Activated B cell treated with CpG ODN at 0.5 μM for 24 hours (primary cell): ENCODE data around the gene TMEM196. TPM values are rescaled to one million over a fixed set of nuclear protein-coding genes. Genes with fewer than 3 reads are reported as not detected.

Source experiments
- ATAC-seq: fragments of 200-7000 bp; cut with Tn5 transposase; one replicate; pipeline ENCODE4 v1.10.0; 2021; ENCODE audit warnings: low read depth, mild to moderate bottlenecking, moderate library complexity
- CTCF ChIA-PET: fragments of 350-600 bp; sonication (Branson Sonifier 250); formaldehyde crosslinking; loops from one replicate; lab custom pipeline; 2021; ENCODE audit warnings: antibody characterized with exemption; lab: Charles Lee
- POLR2A ChIA-PET: fragments of 350-600 bp; sonication (Branson Sonifier 250); formaldehyde crosslinking; loops from one replicate; lab custom pipeline; 2021; ENCODE audit warnings: antibody characterized with exemption; lab: Charles Lee
- DNase-seq: peaks from one replicate; pipeline ENCODE4 v3.0.0; 2022
- H3K27ac Mint-ChIP-seq: one replicate; pipeline ENCODE4 v1.8.0; 2020; ENCODE audit warnings: mixed read lengths
- H3K27me3 Mint-ChIP-seq: one replicate; pipeline ENCODE4 v1.8.0; 2021; ENCODE audit warnings: mixed read lengths
- H3K36me3 Mint-ChIP-seq: one replicate; pipeline ENCODE4 v1.8.0; 2021; ENCODE audit warnings: low read depth, mixed read lengths
- H3K4me1 Mint-ChIP-seq: one replicate; pipeline ENCODE4 v1.8.0; 2021; ENCODE audit warnings: mixed read lengths
- H3K4me3 Mint-ChIP-seq: one replicate; pipeline ENCODE4 v1.8.0; 2020; ENCODE audit warnings: mild to moderate bottlenecking, mixed read lengths
- H3K9me3 Mint-ChIP-seq: one replicate; pipeline ENCODE4 v1.8.0; 2020; ENCODE audit warnings: mixed read lengths
- intact Hi-C: fragments of 100-400 bp; cut with micrococcal nuclease; formaldehyde crosslinking; loops from one replicate; pipeline ENCODE4 v1.15.1; 2024
- total RNA-seq: library from RNA; stranded (reverse); gene quantifications from 2 replicates; pipeline ENCODE4 v1.2.3, GENCODE V29; 2022
- TF ChIP-seq, protein P1 (sequence below): fragments of 200-600 bp; IDR thresholded peaks from one replicate; pipeline ENCODE4 v1.8.0; 2022; ENCODE audit warnings: antibody characterized with exemption, mild to moderate bottlenecking

The TMEM196 gene
- total RNA-seq, 1 donor from 2014 or later, result not detected

- DNase-seq (no peak), ATAC-seq (peak; percentile 25)
- CTCF ChIA-PET, result interaction anchor here (0.7 to 4.2 kb wide), 17 partner anchors 8 to 1505 kb away, joined by 3 to 95 read pairs (median 7); partner anchors contain the start of gene POLR1F
- POLR2A ChIA-PET, result interaction anchor here (0.6 kb wide), 1 partner anchor 39 kb away, joined by 3 read pairs; the partner anchor contains the start of gene POLR1F
- H3K27me3 Mint-ChIP-seq, result peaks cover 6% of the 10 kb centered on the region
- TF ChIP-seq, protein P1, sequence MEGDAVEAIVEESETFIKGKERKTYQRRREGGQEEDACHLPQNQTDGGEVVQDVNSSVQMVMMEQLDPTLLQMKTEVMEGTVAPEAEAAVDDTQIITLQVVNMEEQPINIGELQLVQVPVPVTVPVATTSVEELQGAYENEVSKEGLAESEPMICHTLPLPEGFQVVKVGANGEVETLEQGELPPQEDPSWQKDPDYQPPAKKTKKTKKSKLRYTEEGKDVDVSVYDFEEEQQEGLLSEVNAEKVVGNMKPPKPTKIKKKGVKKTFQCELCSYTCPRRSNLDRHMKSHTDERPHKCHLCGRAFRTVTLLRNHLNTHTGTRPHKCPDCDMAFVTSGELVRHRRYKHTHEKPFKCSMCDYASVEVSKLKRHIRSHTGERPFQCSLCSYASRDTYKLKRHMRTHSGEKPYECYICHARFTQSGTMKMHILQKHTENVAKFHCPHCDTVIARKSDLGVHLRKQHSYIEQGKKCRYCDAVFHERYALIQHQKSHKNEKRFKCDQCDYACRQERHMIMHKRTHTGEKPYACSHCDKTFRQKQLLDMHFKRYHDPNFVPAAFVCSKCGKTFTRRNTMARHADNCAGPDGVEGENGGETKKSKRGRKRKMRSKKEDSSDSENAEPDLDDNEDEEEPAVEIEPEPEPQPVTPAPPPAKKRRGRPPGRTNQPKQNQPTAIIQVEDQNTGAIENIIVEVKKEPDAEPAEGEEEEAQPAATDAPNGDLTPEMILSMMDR, result no peak
- H3K36me3 Mint-ChIP-seq, result no peaks in the 10 kb centered on the region
- H3K9me3 Mint-ChIP-seq, result no peaks in the 10 kb centered on the region
- no peak overlapping the region for H3K4me3 Mint-ChIP-seq
- H3K4me1 Mint-ChIP-seq, result no peaks in the 10 kb centered on the region
- intact Hi-C loops, result loop anchor here (1.0 to 5.0 kb wide), 6 partner anchors 35 to 1504 kb away; no protein-coding TSS in a partner anchor
- H3K27ac Mint-ChIP-seq, result no peak overlapping the region
These were observed 25.6 kb downstream of the TMEM196 start for GRCh38 chr7:19747740-19748339.

DNA sequence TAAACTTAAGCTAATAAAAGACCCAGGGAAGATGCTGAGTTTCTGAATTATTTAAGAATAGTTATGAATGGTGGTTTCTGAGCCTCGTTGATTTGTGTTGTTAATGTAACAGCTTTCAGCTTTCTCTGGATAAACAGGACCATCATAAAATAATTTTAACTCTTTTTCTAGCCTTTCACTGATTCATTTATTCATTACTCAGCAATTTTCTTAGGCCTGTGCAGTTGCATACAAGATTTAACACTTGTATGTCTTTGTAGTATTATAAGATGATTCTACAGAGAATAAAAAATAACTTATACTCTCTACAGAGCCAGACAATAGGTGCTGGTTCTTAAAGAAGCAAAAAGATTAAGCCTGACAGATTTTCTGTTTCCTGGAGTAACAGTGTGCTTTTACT, 29.3 kb downstream of the TMEM196 start:
- no peak overlapping the region for H3K27ac Mint-ChIP-seq
- H3K36me3 Mint-ChIP-seq, result no peaks in the 10 kb centered on the region
- TF ChIP-seq, protein P1, result no peak
- H3K4me1 Mint-ChIP-seq, result no peaks in the 10 kb centered on the region
- ChIA-PET CTCF (interaction anchor here (0.6 kb wide), 1 partner anchor 11 kb away, joined by 3 read pairs; no protein-coding TSS in a partner anchor), POLR2A (no interaction called here)
- peaks cover 6% of the 10 kb centered on the region for H3K27me3 Mint-ChIP-seq
- DNase-seq (no peak), ATAC-seq (no peak)
- H3K9me3 Mint-ChIP-seq, result no peaks in the 10 kb centered on the region
- no peak overlapping the region for H3K4me3 Mint-ChIP-seq
- intact Hi-C loops, result no loop called here

GRCh38 chr7:19728716-19729115, 44.7 kb downstream of the TMEM196 start:
- Mint-ChIP-seq H3K27me3 (peaks cover 23% of the 10 kb centered on the region), H3K4me3 (no peak overlapping the region), H3K4me1 (no peaks in the 10 kb centered on the region), H3K36me3 (no peaks in the 10 kb centered on the region), H3K27ac (no peak overlapping the region), H3K9me3 (no peaks in the 10 kb centered on the region)
- DNase-seq (no peak), ATAC-seq (no peak)
- CTCF ChIA-PET, result no interaction called here
- POLR2A ChIA-PET, result no interaction called here
- intact Hi-C loops, result no loop called here
- TF ChIP-seq, protein P1, result no peak

- ChIA-PET CTCF (interaction anchor here (4.5 kb wide), 1 partner anchor 12 kb away, joined by 13 read pairs; no protein-coding TSS in a partner anchor), POLR2A (no interaction called here)
- ATAC-seq, result no peak
- peaks cover 18% of the 10 kb centered on the region for H3K27me3 Mint-ChIP-seq
- no peaks in the 10 kb centered on the region for H3K9me3 Mint-ChIP-seq
- H3K36me3 Mint-ChIP-seq, result no peaks in the 10 kb centered on the region
- intact Hi-C loops, result no loop called here
- H3K4me3 Mint-ChIP-seq, result no peak overlapping the region
- no peak for DNase-seq
- no peak overlapping the region for H3K27ac Mint-ChIP-seq
- H3K4me1 Mint-ChIP-seq, result no peaks in the 10 kb centered on the region
- TF ChIP-seq, protein P1, result no peak
These were observed 47.6 kb downstream of the TMEM196 start for GRCh38 chr7:19725770-19726169.

DNA sequence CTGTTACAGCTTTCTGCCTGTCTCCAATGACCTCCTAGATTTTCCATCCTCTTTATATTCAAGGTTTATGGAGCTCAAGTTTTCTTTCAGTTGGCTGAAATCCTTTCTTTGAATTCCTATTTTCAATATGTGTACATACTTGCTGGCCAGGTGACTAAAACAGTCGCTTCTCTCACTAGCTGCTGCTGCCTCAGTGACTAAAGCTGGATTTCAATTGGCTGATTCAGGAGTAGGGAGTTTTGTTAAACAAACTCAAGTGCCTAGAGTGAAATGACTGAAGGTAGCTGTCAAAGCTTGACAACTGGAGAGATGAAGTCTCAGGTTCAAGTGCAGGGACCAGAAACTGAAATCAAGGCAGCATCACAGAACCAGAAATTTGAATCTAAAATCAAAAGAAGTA, 57.9 kb downstream of the TMEM196 start:
- no peak for ATAC-seq
- Mint-ChIP-seq H3K27me3 (peaks cover 10% of the 10 kb centered on the region), H3K9me3 (no peaks in the 10 kb centered on the region), H3K4me1 (no peaks in the 10 kb centered on the region), H3K36me3 (no peaks in the 10 kb centered on the region), H3K27ac (no peak overlapping the region), H3K4me3 (no peak overlapping the region)
- intact Hi-C loops, result loop anchor here (10.0 kb wide), 1 partner anchor 1539 kb away; no protein-coding TSS in a partner anchor
- CTCF ChIA-PET, result interaction anchor here (0.7 to 10.7 kb wide), 4 partner anchors 15 to 883 kb away, joined by 3 to 223 read pairs (median 4); no protein-coding TSS in a partner anchor
- POLR2A ChIA-PET, result no interaction called here
- DNase-seq, result no peak
- TF ChIP-seq, protein P1, result no peak
